LNCaP clone FGC (cell line): ENCODE data around the gene PCDHGB3.
"Not testable (repeated sequence)": the region's sequence is repeated elsewhere in the genome, so short reads cannot be mapped to it uniquely, and the experiment has no call there.

Source experiments
- DNase-seq: peaks from one replicate; pipeline ENCODE4 v3.0.0-alpha.2; 2011; ENCODE audit warnings: low read depth
- H3K4me3 ChIP-seq: 2 replicates; pipeline ENCODE4 v1.5.1; 2011; ENCODE audit warnings: mild to moderate bottlenecking, low read depth, low read length, control low read depth
- CTCF ChIP-seq: IDR thresholded peaks from 2 replicates; pipeline ENCODE4 v1.5.1; 2012; ENCODE audit warnings: mild to moderate bottlenecking; ENCODE audit not compliant: control insufficient read depth, insufficient read depth; ENCODE audit errors: extremely low read depth

Gene PCDHGB3

GRCh38 chr5:141338538-141339306 lies 31.3 kb upstream of the PCDHGB3 start, which contains the start of gene PCDHGA2:
Gene PCDHGA2, plus strand, starts transcription at chr5:141338760.
- peak; percentile 38; the same call in 1 of the 2 replicates for TF ChIP-seq CTCF
- peak within 1 kb of the TSS; percentile 38 for H3K4me3 ChIP-seq
- no peak for DNase-seq

- DNase-seq, H3K4me3 ChIP-seq: not testable (repeated sequence)
Observed at GRCh38 chr5:141340781-141341354, 29.2 kb upstream of the PCDHGB3 start.

GRCh38 chr5:141342773-141343172 lies 27.3 kb upstream of the PCDHGB3 start:
- no peak for TF ChIP-seq CTCF
- no peak overlapping the region for H3K4me3 ChIP-seq
- DNase-seq, result no peak

- peak within 1 kb of the TSS; percentile 53 for H3K4me3 ChIP-seq
- DNase-seq, result peak; percentile 39
- TF ChIP-seq CTCF, result peak; percentile 59
Observed at GRCh38 chr5:141343242-141343952, 26.6 kb upstream of the PCDHGB3 start, which contains the start of gene PCDHGA3. Gene PCDHGA3, plus strand, starts transcription at chr5:141343829. Its CDS starts 205 bp downstream, at chr5:141344034.

- H3K4me3 ChIP-seq, result peak overlapping the region; percentile 53
- DNase-seq, result no peak
- no peak for TF ChIP-seq CTCF
Observed at GRCh38 chr5:141343953-141344463, 26.0 kb upstream of the PCDHGB3 start.

- no peak for TF ChIP-seq CTCF
- no peak for DNase-seq
- no peak overlapping the region for H3K4me3 ChIP-seq
Observed at GRCh38 chr5:141345327-141345726, 24.7 kb upstream of the PCDHGB3 start.

GRCh38 chr5:141346017-141346416 lies 24.0 kb upstream of the PCDHGB3 start:
- DNase-seq, H3K4me3 ChIP-seq: not testable (repeated sequence)
